Measurements from ENCODE around the gene DYNC2H1.

Gene DYNC2H1

DNA sequence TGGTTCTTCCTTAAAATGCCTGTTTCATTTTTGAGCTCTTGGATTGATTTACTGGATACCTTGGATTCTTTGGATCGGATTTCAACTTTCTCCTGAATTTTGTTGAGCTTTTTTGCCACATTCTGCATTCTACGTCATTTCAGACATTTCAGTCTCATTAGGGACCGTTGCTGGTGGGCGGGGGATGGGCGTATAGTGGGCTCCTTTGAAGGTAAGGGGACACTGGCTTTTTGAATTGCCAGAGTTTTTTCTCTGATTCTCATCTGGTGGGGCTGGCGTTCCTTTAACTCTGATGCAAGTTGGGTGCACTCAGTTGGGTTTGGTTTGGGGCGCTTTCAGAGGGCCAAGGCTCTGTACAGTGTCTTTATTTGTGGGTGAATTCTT is 216.5 kb downstream of the DYNC2H1 start:
- no peaks in the 10 kb centered on the region for H3K79me2 ChIP-seq
- H3K4me3 ChIP-seq (ENCODE audit: low read depth, low read length), result no peak overlapping the region
- H3K9ac ChIP-seq, result no peak overlapping the region
- no peaks in the 10 kb centered on the region for H3K27me3 ChIP-seq (ENCODE audit: control insufficient read depth, insufficient read depth, low read length)
- TF ChIP-seq, protein P1, sequence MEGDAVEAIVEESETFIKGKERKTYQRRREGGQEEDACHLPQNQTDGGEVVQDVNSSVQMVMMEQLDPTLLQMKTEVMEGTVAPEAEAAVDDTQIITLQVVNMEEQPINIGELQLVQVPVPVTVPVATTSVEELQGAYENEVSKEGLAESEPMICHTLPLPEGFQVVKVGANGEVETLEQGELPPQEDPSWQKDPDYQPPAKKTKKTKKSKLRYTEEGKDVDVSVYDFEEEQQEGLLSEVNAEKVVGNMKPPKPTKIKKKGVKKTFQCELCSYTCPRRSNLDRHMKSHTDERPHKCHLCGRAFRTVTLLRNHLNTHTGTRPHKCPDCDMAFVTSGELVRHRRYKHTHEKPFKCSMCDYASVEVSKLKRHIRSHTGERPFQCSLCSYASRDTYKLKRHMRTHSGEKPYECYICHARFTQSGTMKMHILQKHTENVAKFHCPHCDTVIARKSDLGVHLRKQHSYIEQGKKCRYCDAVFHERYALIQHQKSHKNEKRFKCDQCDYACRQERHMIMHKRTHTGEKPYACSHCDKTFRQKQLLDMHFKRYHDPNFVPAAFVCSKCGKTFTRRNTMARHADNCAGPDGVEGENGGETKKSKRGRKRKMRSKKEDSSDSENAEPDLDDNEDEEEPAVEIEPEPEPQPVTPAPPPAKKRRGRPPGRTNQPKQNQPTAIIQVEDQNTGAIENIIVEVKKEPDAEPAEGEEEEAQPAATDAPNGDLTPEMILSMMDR (IDR thresholded peaks at IDR 0.05), result no peak
- H2AFZ ChIP-seq, result no peak overlapping the region
- no peaks in the 10 kb centered on the region for H3K9me3 ChIP-seq (ENCODE audit: control insufficient read depth, low read length)
- H3K4me1 ChIP-seq, result no peaks in the 10 kb centered on the region
- no peak overlapping the region for H3K27ac ChIP-seq
- no peak overlapping the region for H3K4me2 ChIP-seq (ENCODE audit: low read length)
- no peaks in the 10 kb centered on the region for H3K36me3 ChIP-seq (ENCODE audit: control insufficient read depth, insufficient read depth, low read length)

DNA sequence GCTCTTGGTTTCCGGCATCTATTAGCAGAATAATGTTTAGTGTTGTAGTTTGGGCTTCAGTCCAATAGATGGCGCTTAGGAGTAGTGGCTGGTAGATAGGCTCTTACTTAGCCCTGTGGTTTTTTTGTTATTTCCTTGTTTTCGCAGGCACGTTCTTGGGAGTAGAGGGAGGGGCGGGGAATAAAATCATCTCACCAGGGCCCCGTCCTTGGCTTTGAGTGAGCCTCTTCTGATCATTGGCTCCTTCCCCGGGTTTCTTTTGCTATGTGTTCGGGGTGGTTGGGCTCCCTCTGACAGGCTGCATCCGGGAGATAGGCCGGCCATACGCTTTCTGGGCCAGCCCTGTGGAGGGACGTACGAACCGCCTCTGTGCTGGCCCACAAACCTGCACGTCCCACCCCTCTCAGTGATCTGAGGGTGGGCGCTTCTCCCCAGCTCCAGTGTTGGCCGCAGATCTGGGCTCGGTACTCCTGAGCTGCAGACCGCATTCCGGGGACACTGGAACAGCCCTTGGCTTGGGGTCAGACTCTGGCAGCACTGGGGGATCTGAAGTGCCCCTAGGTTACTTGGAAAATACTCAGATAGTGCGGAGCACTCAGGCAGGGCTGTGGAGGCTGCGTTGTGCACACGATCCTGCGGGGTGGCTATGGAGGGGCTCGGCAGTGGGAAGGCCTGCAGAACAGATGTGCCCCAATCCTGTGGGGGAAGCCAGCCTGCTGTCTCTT is 217.0 kb downstream of the DYNC2H1 start:
- no peaks in the 10 kb centered on the region for H3K27me3 ChIP-seq (ENCODE audit: control insufficient read depth, insufficient read depth, low read length)
- TF ChIP-seq, protein P1 (IDR thresholded peaks at IDR 0.05), result peak; percentile 35
- H3K27ac ChIP-seq, result no peak overlapping the region
- H2AFZ ChIP-seq, result no peak overlapping the region
- no peak overlapping the region for H3K4me2 ChIP-seq (ENCODE audit: low read length)
- no peaks in the 10 kb centered on the region for H3K4me1 ChIP-seq
- no peaks in the 10 kb centered on the region for H3K9me3 ChIP-seq (ENCODE audit: control insufficient read depth, low read length)
- H3K4me3 ChIP-seq (ENCODE audit: low read depth, low read length), result no peak overlapping the region
- no peaks in the 10 kb centered on the region for H3K79me2 ChIP-seq
- no peak overlapping the region for H3K9ac ChIP-seq
- H3K36me3 ChIP-seq (ENCODE audit: control insufficient read depth, insufficient read depth, low read length), result no peaks in the 10 kb centered on the region

GRCh38 chr11:103327721-103328120 is 218.5 kb downstream of the DYNC2H1 start:
- H3K27ac ChIP-seq, result no peak overlapping the region
- no peak overlapping the region for H3K4me2 ChIP-seq (ENCODE audit: low read length)
- no peaks in the 10 kb centered on the region for H3K9me3 ChIP-seq (ENCODE audit: control insufficient read depth, low read length)
- TF ChIP-seq, protein P1 (IDR thresholded peaks at IDR 0.05), result no peak
- H3K36me3 ChIP-seq (ENCODE audit: control insufficient read depth, insufficient read depth, low read length), result no peaks in the 10 kb centered on the region
- H3K4me3 ChIP-seq (ENCODE audit: low read depth, low read length), result no peak overlapping the region
- H2AFZ ChIP-seq, result no peak overlapping the region
- H3K9ac ChIP-seq, result no peak overlapping the region
- H3K27me3 ChIP-seq (ENCODE audit: control insufficient read depth, insufficient read depth, low read length), result no peaks in the 10 kb centered on the region
- no peaks in the 10 kb centered on the region for H3K4me1 ChIP-seq
- no peaks in the 10 kb centered on the region for H3K79me2 ChIP-seq

DNA sequence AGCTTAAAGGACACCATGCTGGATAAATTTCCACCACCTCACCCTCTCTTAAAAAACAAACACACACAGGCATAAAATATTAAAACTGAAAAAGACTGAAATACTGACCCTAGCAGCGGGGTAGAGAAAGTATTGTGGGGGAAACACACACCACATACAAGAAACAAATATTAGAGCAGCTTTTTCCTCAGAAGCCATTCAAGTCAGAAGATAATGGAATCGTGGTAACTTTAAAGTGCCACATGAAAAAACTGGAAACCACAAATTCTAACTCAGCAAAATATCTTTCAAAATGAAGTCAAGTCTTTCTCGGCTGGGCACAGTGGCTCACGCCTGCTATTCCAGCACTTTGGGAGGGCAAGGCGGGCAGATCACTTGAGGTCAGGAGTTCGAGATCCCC is 223.2 kb downstream of the DYNC2H1 start:
- no peaks in the 10 kb centered on the region for H3K27me3 ChIP-seq (ENCODE audit: control insufficient read depth, insufficient read depth, low read length)
- H3K4me1 ChIP-seq, result no peaks in the 10 kb centered on the region
- TF ChIP-seq, protein P1 (IDR thresholded peaks at IDR 0.05), result no peak
- H3K79me2 ChIP-seq, result no peaks in the 10 kb centered on the region
- H3K36me3 ChIP-seq (ENCODE audit: control insufficient read depth, insufficient read depth, low read length), result no peaks in the 10 kb centered on the region
- no peak overlapping the region for H3K4me2 ChIP-seq (ENCODE audit: low read length)
- H3K9me3 ChIP-seq (ENCODE audit: control insufficient read depth, low read length), result no peaks in the 10 kb centered on the region
- H3K4me3 ChIP-seq (ENCODE audit: low read depth, low read length), result no peak overlapping the region
- no peak overlapping the region for H3K9ac ChIP-seq
- no peak overlapping the region for H2AFZ ChIP-seq
- no peak overlapping the region for H3K27ac ChIP-seq

Measured in parathyroid adenoma (tissue), 2 donors.